ENCODE results near the gene LY6G6C. TPM values are rescaled to one million over a fixed set of nuclear protein-coding genes. Genes with fewer than 3 reads are reported as not detected.

The LY6G6C gene
- polyA plus RNA-seq, 3 donors: 0.27 TPM; not detected in 2

DNA sequence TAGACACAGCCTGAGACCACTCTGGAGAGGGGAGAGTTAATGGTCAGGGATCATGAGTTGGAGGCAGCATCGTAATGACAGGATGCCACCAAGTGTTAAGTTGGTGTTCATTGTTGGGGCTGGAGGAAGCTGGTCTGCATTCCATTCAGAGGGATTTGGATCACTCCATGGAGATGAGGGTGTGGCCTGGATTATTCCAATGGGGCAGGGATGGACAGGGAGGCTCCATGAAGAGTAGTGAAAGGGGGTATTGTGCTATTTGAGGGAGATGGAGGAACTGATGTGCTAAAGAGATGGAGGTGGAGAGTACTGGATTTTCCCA lies 42.0 kb upstream of the LY6G6C start:
- Histone ChIP-seq H3K4me1 (ENCODE audit: control insufficient read depth in 1 of 2, insufficient read depth in 2 of 2, low read length in 2 of 2) (peaks cover 14% of the 10 kb centered on the region in 2 donors), H3K4me3 (replicated peaks in 1 of 3; ENCODE audit: low read depth in 2 of 3, low read length in 3 of 3) (no peak overlapping the region), H3K9ac (ENCODE audit: insufficient read depth, low read length, poor library complexity, severe bottlenecking) (no peak overlapping the region), H3K79me2 (ENCODE audit: insufficient read depth, low read length) (no peaks in the 10 kb centered on the region), H3K4me2 (replicated peaks; ENCODE audit: extremely low read depth, low read length, poor library complexity, severe bottlenecking) (no peak overlapping the region), H3K27ac (ENCODE audit: low read depth in 1 of 2, low read length in 2 of 2) (no peak overlapping the region), H4K20me1 (ENCODE audit: insufficient read depth, low read length) (no peaks in the 10 kb centered on the region), H3K36me3 (replicated peaks in 1 of 2; ENCODE audit: control insufficient read depth in 1 of 2, insufficient read depth in 2 of 2, low read length in 2 of 2) (peaks cover 18 to 43% of the 10 kb centered on the region in 2 donors), H3K9me3 (replicated peaks in 1 of 2; ENCODE audit: control insufficient read depth in 1 of 2, insufficient read depth in 1 of 2, low read length in 2 of 2) (no peaks in the 10 kb centered on the region), H3K27me3 (ENCODE audit: control insufficient read depth in 2 of 2, insufficient read depth in 2 of 2, low read length in 2 of 2) (no peaks in the 10 kb centered on the region), H2AFZ (ENCODE audit: insufficient read depth, low read depth, low read length, poor library complexity, severe bottlenecking) (no peak overlapping the region)
- H3K4me1 Mint-ChIP-seq: peaks cover 15% of the 10 kb centered on the region
- H3K27me3 Mint-ChIP-seq (ENCODE audit: low read depth in 3 of 3): peaks cover 0 to 11% (median 1%) of the 10 kb centered on the region in 3 donors
- peak overlapping the region in 3 of 7 donors; percentile 15 to 26 (median 20) for H3K27ac Mint-ChIP-seq
- peaks cover 0 to 1% (median 0%) of the 10 kb centered on the region in 7 donors for H3K9me3 Mint-ChIP-seq
- H3K4me3 Mint-ChIP-seq: no peak overlapping the region
- TF ChIP-seq, protein P1, sequence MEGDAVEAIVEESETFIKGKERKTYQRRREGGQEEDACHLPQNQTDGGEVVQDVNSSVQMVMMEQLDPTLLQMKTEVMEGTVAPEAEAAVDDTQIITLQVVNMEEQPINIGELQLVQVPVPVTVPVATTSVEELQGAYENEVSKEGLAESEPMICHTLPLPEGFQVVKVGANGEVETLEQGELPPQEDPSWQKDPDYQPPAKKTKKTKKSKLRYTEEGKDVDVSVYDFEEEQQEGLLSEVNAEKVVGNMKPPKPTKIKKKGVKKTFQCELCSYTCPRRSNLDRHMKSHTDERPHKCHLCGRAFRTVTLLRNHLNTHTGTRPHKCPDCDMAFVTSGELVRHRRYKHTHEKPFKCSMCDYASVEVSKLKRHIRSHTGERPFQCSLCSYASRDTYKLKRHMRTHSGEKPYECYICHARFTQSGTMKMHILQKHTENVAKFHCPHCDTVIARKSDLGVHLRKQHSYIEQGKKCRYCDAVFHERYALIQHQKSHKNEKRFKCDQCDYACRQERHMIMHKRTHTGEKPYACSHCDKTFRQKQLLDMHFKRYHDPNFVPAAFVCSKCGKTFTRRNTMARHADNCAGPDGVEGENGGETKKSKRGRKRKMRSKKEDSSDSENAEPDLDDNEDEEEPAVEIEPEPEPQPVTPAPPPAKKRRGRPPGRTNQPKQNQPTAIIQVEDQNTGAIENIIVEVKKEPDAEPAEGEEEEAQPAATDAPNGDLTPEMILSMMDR (IDR thresholded peaks at IDR 0.05): no peak
- peaks cover 36 to 51% of the 10 kb centered on the region in 2 donors for H3K36me3 Mint-ChIP-seq
- DNase-seq: no peak
- intact Hi-C loops (cut with micrococcal nuclease): no loop called here
- WGBS (ENCODE audit: insufficient coverage): 64% methylated on average over 1 of the region's 1 CpG

DNA sequence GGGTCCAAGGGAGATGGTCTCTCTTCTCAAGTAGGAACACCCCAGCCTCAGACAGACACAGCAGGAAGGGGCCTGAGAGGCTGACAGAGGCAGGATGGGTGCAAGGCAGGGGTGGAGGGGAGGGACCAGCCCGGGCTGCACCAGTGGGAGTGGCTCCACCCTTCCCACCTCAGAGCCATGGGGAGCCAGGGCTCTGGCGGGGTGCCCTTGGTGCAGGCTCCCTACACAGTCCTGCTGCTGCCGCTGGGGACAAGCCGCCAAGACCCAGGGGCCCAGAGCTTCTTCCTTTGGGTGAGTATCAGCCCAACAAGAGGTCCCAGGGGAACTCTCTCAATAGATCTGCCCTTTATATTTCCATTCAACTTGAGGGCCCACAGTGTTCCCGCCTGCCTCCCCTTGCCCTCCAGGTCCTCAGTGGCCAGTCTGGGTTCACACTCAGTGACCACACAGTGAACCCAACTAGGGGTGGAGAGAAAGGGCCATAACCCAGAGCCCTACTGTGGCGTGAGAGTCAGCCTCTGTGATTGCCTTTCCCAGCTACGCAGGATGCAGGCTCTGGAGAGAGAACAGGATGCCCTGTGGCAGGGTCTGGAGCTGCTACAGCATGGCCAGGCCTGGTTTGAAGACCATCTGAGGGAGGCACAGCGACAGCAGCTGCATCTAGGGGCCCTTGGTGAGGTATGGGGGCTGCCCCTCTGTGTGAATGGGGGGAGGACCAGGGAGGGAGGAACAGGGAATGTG lies 41.5 kb upstream of the LY6G6C start:
- Mint-ChIP-seq H3K4me1 (peaks cover 10% of the 10 kb centered on the region), H3K9me3 (peaks cover 0 to 1% (median 0%) of the 10 kb centered on the region in 7 donors), H3K36me3 (peaks cover 37 to 55% of the 10 kb centered on the region in 2 donors), H3K4me3 (no peak overlapping the region), H3K27me3 (ENCODE audit: low read depth in 3 of 3) (peaks cover under 1 to 11% (median 1%) of the 10 kb centered on the region in 3 donors), H3K27ac (peak overlapping the region in 4 of 7 donors; percentile 10 to 26 (median 18))
- Histone ChIP-seq H3K4me3 (replicated peaks in 1 of 3; ENCODE audit: low read depth in 2 of 3, low read length in 3 of 3) (no peak overlapping the region), H3K27me3 (ENCODE audit: control insufficient read depth in 2 of 2, insufficient read depth in 2 of 2, low read length in 2 of 2) (no peaks in the 10 kb centered on the region), H2AFZ (ENCODE audit: insufficient read depth, low read depth, low read length, poor library complexity, severe bottlenecking) (no peak overlapping the region), H3K4me1 (ENCODE audit: control insufficient read depth in 1 of 2, insufficient read depth in 2 of 2, low read length in 2 of 2) (peaks cover 8 to 9% of the 10 kb centered on the region in 2 donors), H4K20me1 (ENCODE audit: insufficient read depth, low read length) (no peaks in the 10 kb centered on the region), H3K79me2 (ENCODE audit: insufficient read depth, low read length) (no peaks in the 10 kb centered on the region), H3K9ac (ENCODE audit: insufficient read depth, low read length, poor library complexity, severe bottlenecking) (no peak overlapping the region), H3K36me3 (replicated peaks in 1 of 2; ENCODE audit: control insufficient read depth in 1 of 2, insufficient read depth in 2 of 2, low read length in 2 of 2) (peaks cover 18 to 48% of the 10 kb centered on the region in 2 donors), H3K27ac (ENCODE audit: low read depth in 1 of 2, low read length in 2 of 2) (no peak overlapping the region), H3K9me3 (replicated peaks in 1 of 2; ENCODE audit: control insufficient read depth in 1 of 2, insufficient read depth in 1 of 2, low read length in 2 of 2) (no peaks in the 10 kb centered on the region), H3K4me2 (replicated peaks; ENCODE audit: extremely low read depth, low read length, poor library complexity, severe bottlenecking) (no peak overlapping the region)
- intact Hi-C loops (cut with micrococcal nuclease): no loop called here
- TF ChIP-seq, protein P1 (IDR thresholded peaks at IDR 0.05): no peak
- 91% methylated on average over 7 of the region's 8 CpGs for WGBS (ENCODE audit: insufficient coverage)
- no peak for DNase-seq

Data from CD14-positive monocyte (primary cell).